Vagina (tissue), 2 donors: ENCODE results near the gene PPCDC.

Experiments used
- CTCF ChIP-seq, 3 experiments: fragments of 450-650 bp in 2 of 3; fragments of 200-600 bp in 1 of 3; sonication (generic) in 1 of 3; IDR thresholded peaks; one replicate each; pipeline ENCODE4 v1.5.1; 2017 to 2019; ENCODE audit warnings: antibody characterized with exemption in 3 of 3, mild to moderate bottlenecking in 2 of 3, moderate library complexity in 2 of 3
- POLR2A ChIP-seq, 2 donors: fragments of 450-650 bp; IDR thresholded peaks; one replicate each; pipeline ENCODE4 v1.6.1; 2017; ENCODE audit warnings: antibody characterized with exemption in 2 of 2, mild to moderate bottlenecking in 2 of 2, moderate library complexity in 2 of 2

DNA sequence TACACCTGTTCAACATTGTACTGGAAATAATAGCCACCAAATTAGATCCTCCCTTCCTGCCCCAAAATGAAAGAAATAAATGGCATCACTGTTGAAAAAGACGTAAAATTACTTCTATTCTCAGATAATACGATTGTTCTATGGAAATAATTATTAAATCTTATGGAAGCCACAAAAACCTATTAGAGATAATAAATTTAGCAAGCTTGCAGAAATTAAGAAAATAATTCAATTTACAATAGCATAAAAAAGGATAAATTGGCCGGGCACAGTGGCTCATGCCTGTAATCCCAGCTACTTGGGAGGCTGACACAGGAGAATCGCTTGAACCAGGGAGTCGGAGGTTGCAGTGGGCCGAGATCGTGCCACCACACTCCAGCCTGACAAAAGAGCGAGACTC, 57.8 kb downstream of the PPCDC start:
- TF ChIP-seq CTCF (IDR thresholded peaks at IDR 0.05) = no peak
- no peak for TF ChIP-seq POLR2A (IDR thresholded peaks at IDR 0.05)
